SW480 (cell line): ENCODE measurements around the gene TNFSF13.
A peak's percentile ranks its signal among the peaks of the same experiment; 100 is the strongest.

Source experiments
- DNase-seq: peaks from one replicate; pipeline ENCODE4 v3.0.0-alpha.2; 2016; ENCODE audit warnings: low spot score

The TNFSF13 gene

GRCh38 chr17:7575481-7575883 lies 16.9 kb downstream of the TNFSF13 start:
- no peak for DNase-seq

- DNase-seq = no peak
These were observed 17.4 kb downstream of the TNFSF13 start for GRCh38 chr17:7575959-7576358.

GRCh38 chr17:7576432-7576937 lies 17.9 kb downstream of the TNFSF13 start:
- DNase-seq = no peak

- no peak for DNase-seq
These were observed 19.0 kb downstream of the TNFSF13 start for GRCh38 chr17:7577327-7578199.

DNA sequence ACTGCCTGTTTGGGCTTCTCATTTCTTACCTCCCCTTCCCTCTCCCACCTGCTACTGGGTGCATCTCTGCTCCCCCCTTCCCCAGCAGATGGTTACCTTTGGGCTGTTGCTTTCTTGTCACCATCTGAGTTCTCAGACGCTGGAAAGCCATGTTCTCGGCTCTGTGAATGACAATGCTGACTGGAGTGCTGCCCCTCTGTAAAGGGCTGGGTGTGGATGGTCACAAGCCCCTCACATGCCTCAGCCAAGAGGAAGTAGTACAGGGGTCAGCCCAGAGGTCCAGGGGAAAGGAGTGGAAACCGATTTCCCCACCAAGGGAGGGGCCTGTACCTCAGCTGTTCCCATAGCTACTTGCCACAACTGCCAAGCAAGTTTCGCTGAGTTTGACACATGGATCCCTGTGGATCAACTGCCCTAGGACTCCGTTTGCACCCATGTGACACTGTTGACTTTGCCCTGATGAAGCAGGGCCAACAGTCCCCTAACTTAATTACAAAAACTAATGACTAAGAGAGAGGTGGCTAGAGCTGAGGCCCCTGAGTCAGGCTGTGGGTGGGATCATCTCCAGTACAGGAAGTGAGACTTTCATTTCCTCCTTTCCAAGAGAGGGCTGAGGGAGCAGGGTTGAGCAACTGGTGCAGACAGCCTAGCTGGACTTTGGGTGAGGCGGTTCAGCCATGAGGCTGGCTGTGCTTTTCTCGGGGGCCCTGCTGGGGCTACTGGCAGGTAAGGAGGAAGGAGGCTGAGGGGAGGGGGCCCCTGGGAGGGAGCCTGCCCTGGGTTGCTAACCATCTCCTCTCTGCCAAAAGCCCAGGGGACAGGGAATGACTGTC lies 20.7 kb downstream of the TNFSF13 start, which contains the start of gene CD68:
CD68 (plus strand) TSS at position 638 of the 833 bp plus-strand sequence; CDS start at position 678, 40 bp downstream.
- peak; percentile 88 for DNase-seq

- DNase-seq = no peak
These were observed 21.5 kb downstream of the TNFSF13 start for GRCh38 chr17:7579834-7580603.

GRCh38 chr17:7580604-7581575 lies 22.3 kb downstream of the TNFSF13 start:
- no peak for DNase-seq

DNA sequence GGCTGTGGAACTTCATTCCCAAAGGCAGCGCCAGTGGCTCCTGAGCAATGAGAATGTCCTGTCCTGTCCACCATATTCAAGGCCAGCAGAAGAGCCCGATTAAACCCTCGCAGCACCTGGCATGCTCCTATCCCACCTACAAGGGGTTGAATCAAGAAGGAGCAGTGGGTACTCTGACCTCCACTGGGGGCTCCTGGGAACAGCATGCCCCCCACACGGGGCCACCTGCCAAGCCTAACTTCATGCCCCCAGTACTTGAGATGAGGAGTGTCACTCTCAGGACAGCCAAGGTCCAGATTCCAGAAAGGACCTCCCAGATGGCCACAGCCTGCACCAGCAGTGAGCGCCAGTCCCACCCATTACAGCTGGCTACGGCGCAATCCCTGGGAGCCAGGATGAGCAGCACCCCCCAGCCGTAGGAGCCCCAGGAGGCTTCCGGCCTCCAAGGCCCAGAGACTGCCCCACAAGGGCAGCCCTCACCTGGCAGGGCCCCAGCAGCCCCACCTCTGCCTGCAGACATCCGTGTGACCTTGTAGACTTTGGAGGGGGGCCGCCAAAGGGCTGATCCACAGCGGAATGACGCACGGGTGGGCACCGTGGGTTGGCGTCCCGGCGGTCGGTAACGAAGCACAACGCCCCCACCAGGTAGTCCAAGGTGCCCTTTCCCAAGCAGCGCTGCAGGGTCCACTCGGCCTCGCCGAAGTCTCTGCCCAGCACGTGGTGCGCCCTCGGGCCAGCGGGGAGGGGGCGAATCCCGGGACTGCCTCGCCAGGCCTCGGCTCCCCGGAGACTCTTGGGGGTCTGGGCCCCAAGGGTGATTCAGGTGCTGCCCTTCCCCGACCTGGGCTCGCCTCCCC lies 24.1 kb downstream of the TNFSF13 start:
- DNase-seq = no peak

DNA sequence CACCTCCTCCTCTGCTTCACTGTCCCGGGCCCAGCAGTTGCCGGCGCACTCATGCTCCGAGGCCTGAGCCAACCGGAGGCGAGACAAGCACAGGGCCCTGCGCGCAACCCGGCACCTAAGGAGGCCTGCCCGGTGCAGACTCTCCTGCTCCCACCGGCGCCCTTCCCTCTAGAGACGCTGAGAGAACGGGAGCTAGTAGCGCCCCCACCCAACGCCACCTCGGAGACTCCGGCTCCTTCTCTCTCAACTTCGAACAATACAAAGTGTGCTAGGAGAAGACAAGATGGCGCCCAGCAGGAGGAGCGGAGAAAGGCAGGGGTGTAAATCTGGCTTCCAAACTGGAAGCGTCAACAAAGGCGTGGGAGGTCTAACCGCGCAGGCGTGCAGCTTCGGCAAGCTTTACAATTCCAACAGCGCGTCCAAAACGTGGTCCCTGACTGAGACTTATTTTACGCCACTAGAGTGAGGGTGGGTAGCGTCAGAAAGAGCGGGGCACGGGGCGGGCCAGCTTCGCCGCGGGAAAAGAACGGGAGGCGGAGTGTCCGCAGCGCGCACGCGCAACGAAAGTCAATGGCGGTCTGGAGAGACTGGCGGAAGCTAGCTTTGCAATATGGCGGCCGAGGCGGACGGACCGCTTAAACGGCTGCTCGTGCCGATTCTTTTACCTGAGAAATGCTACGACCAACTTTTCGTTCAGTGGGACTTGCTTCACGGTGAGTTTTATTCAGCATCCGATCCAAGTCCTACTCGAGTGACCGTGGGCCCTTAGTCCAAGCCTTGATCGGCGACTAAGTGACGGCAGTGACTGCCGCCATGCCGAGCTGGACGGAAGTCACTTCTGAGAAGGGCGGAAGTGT lies 24.9 kb downstream of the TNFSF13 start, which contains the start of gene MPDU1:
MPDU1 (plus strand) TSS at position 600 of the 857 bp plus-strand sequence; CDS start at position 611, 11 bp downstream.
- peak; percentile 97 for DNase-seq

DNA sequence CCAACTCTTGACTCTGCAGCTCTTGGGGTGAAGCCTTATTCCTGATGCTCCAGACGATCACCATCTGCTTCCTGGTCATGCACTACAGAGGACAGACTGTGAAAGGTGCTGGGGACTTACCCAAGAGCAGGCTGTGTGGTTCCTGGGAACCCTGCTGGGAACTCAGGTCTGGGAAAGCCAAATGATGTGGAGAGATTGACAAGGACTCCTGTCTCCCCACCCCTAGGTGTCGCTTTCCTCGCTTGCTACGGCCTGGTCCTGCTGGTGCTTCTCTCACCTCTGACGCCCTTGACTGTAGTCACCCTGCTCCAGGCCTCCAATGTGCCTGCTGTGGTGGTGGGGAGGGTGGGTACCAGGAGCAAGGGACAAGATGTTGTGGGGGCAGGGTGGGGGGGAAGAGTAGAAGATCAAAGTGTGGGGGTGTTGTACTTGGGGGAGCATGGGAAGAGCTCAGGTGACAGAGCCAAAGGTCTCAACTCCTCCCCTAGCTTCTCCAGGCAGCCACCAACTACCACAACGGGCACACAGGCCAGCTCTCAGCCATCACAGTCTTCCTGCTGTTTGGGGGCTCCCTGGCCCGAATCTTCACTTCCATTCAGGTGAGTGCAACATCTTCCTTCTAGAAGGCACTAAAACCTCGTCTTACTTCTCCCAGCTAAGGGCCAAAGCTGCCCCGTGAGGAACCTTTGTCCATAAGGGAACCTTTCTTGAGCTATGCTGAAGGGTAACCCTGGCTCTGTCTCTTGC lies 28.3 kb downstream of the TNFSF13 start:
- DNase-seq = peak; percentile 68

- no peak for DNase-seq
These were observed 29.0 kb downstream of the TNFSF13 start for GRCh38 chr17:7587420-7588151.

- DNase-seq = no peak
These were observed 30.1 kb downstream of the TNFSF13 start for GRCh38 chr17:7588553-7589203.

- no peak for DNase-seq
These were observed 30.8 kb downstream of the TNFSF13 start for GRCh38 chr17:7589204-7589868.

- DNase-seq = no peak
These were observed 31.5 kb downstream of the TNFSF13 start, which contains the start of gene SOX15 for GRCh38 chr17:7589891-7590691. Gene SOX15 (minus strand): TSS chr17:7590094. CDS start chr17:7589676, 418 bp downstream.

- no peak for DNase-seq
These were observed 32.2 kb downstream of the TNFSF13 start for GRCh38 chr17:7590743-7591142.
